Stomach (tissue), 9 donors: ENCODE measurements around the gene MRPS12. TPM values are rescaled to one million over a fixed set of nuclear protein-coding genes. Genes with fewer than 3 reads are reported as not detected.

ENCODE experiments used
- DNase-seq, 2 donors: peaks; one replicate each; pipeline versions ENCODE4 v3.0.0 to v3.0.0-alpha.2; 2013 to 2019
- H3K27ac ChIP-seq, 5 donors: fragments of 200-600 bp in 4 of 5; sonication (generic) in 4 of 5; one replicate each; pipeline ENCODE4 v1.5.1; 2013 to 2019; ENCODE audit warnings: mild to moderate bottlenecking in 1 of 5, moderate library complexity in 1 of 5
- H3K27me3 ChIP-seq, 3 donors: fragments of 200-600 bp; sonication (generic); one replicate each; pipeline ENCODE4 v1.5.1; 2017 to 2019; ENCODE audit warnings: mixed run types in 1 of 3
- H3K36me3 ChIP-seq, 4 donors: fragments of 200-600 bp; sonication (generic); 1 replicate in 3 of 4; 2 replicates in 1 of 4; pipeline ENCODE4 v1.5.1; 2016 to 2019
- H3K4me1 ChIP-seq, 4 donors: fragments of 200-600 bp; sonication (generic); one replicate each; pipeline ENCODE4 v1.5.1; 2016 to 2019
- H3K4me3 ChIP-seq, 4 donors: fragments of 200-600 bp; sonication (generic) in 3 of 4; one replicate each; pipeline ENCODE4 v1.5.1; 2016 to 2019; ENCODE audit warnings: mild to moderate bottlenecking in 1 of 4
- H3K9me3 ChIP-seq, 4 donors: fragments of 200-600 bp; sonication (generic); one replicate each; pipeline ENCODE4 v1.5.1; 2016 to 2019
- EP300 ChIP-seq: sonication (generic); formaldehyde crosslinking; IDR thresholded peaks from one replicate; pipeline ENCODE4 v1.6.1; 2017; ENCODE audit warnings: antibody characterized with exemption
- POLR2A ChIP-seq, 4 donors: fragments of 450-650 bp; IDR thresholded peaks; one replicate each; pipeline ENCODE4 v1.6.1; 2016; ENCODE audit warnings: antibody characterized with exemption in 4 of 4, control low read depth in 2 of 4, mild to moderate bottlenecking in 1 of 4, moderate library complexity in 1 of 4
- POLR2AphosphoS5 ChIP-seq, 3 donors: sonication (generic); formaldehyde crosslinking; IDR thresholded peaks; one replicate each; pipeline ENCODE4 v1.6.1; 2016; ENCODE audit warnings: antibody characterized with exemption in 3 of 3
- WGBS, 5 donors: extraction: QIAGEN DNeasy Blood & Tissue Kit in 3 of 5; methylation state at CpG; one replicate each; pipeline versions ENCODE4 v1.1.5 to v1.1.7; 2013 to 2018; 5-methylcytosine and 5-hydroxymethylcytosine counted together
- intact Hi-C: fragments of 100-400 bp; cut with DNase I; formaldehyde crosslinking; loops from one replicate; pipeline ENCODE4 v1.15.1; 2023; ENCODE audit warnings: low total_unique reads
- polyA plus RNA-seq, 3 donors: library from polyadenylated mRNA; stranded (reverse); fragments of 200-250 nt; gene quantifications; one replicate each; pipeline ENCODE4 v1.2.3, GENCODE V29; 2013
- total RNA-seq, 5 donors: library from RNA; depleted of rRNA; stranded (reverse); fragments of >200 nt; gene quantifications; one replicate each; pipeline versions ENCODE4 v1.1.0 to v1.2.3, GENCODE V29; 2014 to 2016
- TF ChIP-seq, protein P1 (sequence below), 7 experiments: fragments of 450-650 bp in 4 of 7; fragments of 200-600 bp in 3 of 7; sonication (generic) in 3 of 7; IDR thresholded peaks; one replicate each; pipeline ENCODE4 v1.5.1; 2016 to 2019; ENCODE audit warnings: antibody characterized with exemption in 7 of 7, control low read depth in 2 of 7, mild to moderate bottlenecking in 1 of 7
- donor health status: healthy with polysubstance abuse.
- donor health status: Bipolar disorder and iron deficiency.
- donor health status: healthy.

Gene MRPS12
- total and polyA plus RNA-seq, 8 donors = 3.8 to 73.1 (median 34.6) TPM

DNA sequence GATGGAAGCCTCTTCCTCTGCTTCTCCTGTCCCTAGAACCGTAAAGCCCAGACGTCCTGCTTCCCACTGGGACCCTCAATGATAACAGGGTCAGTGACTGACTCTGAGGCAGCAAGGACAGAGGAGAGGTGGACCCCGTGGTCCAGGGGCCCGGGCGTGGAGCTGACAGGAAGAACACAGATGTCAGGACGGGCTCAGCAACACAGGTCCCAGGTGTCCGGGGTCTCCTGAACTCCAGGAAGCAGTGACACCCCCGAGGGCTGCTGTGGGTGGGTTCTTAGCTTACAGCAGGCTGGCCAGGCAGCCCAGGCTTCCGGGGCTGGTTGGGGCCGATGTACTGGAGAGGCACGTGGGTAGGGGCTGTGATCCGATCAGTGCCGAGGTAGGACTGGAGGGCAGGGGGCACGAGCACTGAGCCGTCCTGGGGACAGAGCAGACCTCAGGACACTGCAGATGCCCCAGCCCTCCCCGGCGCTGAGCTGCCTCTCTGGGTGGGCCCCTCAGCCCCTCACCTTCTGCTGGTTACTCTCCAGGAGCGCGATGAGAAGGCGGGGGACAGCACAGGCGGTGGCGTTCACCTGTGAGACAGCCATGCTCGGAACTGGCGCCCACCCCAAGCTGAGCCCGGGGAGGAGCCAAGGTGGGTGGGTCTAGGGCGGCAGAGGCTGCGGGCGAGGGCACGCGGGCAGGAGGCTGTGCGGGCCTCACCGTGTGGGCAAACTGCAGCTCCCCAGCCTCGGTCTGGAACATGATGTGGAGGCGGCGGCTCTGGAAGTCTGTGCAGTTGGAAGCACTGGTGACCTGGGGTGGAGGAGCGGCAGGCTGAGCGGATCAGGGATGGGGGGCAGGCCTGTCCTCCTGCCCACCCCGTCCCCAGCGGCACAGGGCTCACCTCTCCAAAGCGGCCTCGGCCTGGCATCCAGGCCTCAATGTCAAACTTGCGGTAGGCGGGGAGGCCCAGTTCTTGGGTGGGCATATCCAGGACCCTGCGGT, 15.1 kb upstream of the MRPS12 start:
- intact Hi-C loops = no loop called here
- peaks cover 0 to 23% (median 13%) of the 10 kb centered on the region in 4 donors for H3K36me3 ChIP-seq
- WGBS, 5 donors = 90 to 95% (median 93%) methylated on average over 37 to 44 of the region's 44 CpGs
- no peak overlapping the region for H3K27ac ChIP-seq
- no peak overlapping the region for H3K4me3 ChIP-seq
- no peak for DNase-seq
- peaks cover 0 to 18% (median 12%) of the 10 kb centered on the region in 3 donors for H3K27me3 ChIP-seq
- TF ChIP-seq POLR2A (IDR thresholded peaks at IDR 0.05) (no peak), POLR2AphosphoS5 (IDR thresholded peaks at IDR 0.05) (no peak), EP300 (no peak)
- TF ChIP-seq, protein P1, sequence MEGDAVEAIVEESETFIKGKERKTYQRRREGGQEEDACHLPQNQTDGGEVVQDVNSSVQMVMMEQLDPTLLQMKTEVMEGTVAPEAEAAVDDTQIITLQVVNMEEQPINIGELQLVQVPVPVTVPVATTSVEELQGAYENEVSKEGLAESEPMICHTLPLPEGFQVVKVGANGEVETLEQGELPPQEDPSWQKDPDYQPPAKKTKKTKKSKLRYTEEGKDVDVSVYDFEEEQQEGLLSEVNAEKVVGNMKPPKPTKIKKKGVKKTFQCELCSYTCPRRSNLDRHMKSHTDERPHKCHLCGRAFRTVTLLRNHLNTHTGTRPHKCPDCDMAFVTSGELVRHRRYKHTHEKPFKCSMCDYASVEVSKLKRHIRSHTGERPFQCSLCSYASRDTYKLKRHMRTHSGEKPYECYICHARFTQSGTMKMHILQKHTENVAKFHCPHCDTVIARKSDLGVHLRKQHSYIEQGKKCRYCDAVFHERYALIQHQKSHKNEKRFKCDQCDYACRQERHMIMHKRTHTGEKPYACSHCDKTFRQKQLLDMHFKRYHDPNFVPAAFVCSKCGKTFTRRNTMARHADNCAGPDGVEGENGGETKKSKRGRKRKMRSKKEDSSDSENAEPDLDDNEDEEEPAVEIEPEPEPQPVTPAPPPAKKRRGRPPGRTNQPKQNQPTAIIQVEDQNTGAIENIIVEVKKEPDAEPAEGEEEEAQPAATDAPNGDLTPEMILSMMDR (IDR thresholded peaks at IDR 0.05) = no peak
- peaks cover 0 to 6% (median 0%) of the 10 kb centered on the region in 4 donors for H3K4me1 ChIP-seq
- H3K9me3 ChIP-seq = no peaks in the 10 kb centered on the region

- Histone ChIP-seq H3K4me1 (no peaks in the 10 kb centered on the region), H3K36me3 (peaks cover 3 to 38% (median 28%) of the 10 kb centered on the region in 4 donors), H3K27me3 (peaks cover 0 to under 1% (median 0%) of the 10 kb centered on the region in 3 donors), H3K27ac (no peak overlapping the region), H3K9me3 (no peaks in the 10 kb centered on the region), H3K4me3 (no peak overlapping the region)
- no peak for DNase-seq
- intact Hi-C loops = no loop called here
- 73 to 94% (median 88%) methylated on average over 9 of the region's 9 CpGs for WGBS, 5 donors
- TF ChIP-seq, protein P1 (IDR thresholded peaks at IDR 0.05) = no peak
- no peak for TF ChIP-seq EP300
- TF ChIP-seq POLR2AphosphoS5 (IDR thresholded peaks at IDR 0.05) = no peak
- TF ChIP-seq POLR2A (IDR thresholded peaks at IDR 0.05) = no peak
These were observed 13.2 kb upstream of the MRPS12 start for GRCh38 chr19:38917516-38917915.

GRCh38 chr19:38917921-38918491, 12.7 kb upstream of the MRPS12 start:
- Histone ChIP-seq H3K4me1 (no peaks in the 10 kb centered on the region), H3K27ac (no peak overlapping the region), H3K4me3 (no peak overlapping the region), H3K27me3 (no peaks in the 10 kb centered on the region), H3K9me3 (no peaks in the 10 kb centered on the region), H3K36me3 (peaks cover 3 to 40% (median 29%) of the 10 kb centered on the region in 4 donors)
- no peak for DNase-seq
- intact Hi-C loops = no loop called here
- WGBS, 5 donors = 64 to 77% (median 71%) methylated on average over 10 to 13 of the region's 13 CpGs
- TF ChIP-seq POLR2AphosphoS5 (IDR thresholded peaks at IDR 0.05) = no peak
- no peak for TF ChIP-seq POLR2A (IDR thresholded peaks at IDR 0.05)
- TF ChIP-seq, protein P1 (IDR thresholded peaks at IDR 0.05) = no peak
- TF ChIP-seq EP300 = no peak

DNA sequence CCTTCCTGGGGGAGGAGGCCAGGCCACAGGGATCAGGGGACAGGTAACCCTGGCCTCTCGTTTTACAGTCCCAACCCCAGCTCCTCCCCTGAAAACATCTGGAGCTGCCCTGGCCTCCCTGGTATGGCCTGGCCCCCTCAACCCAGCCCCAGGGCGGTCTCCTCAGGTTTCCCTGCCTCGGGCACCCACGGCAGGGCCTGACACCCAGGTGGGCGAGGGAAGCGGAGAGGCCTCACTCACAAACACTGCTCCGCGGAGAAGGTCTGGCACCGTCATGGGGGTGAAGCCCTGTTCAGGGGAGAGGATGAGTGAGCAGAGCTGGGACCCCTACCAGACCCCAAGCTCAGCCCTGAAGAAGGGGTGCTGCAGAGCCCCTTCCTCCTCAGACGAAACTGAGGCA, 12.2 kb upstream of the MRPS12 start:
- Histone ChIP-seq H3K4me1 (no peaks in the 10 kb centered on the region), H3K27me3 (no peaks in the 10 kb centered on the region), H3K36me3 (peaks cover 3 to 41% (median 29%) of the 10 kb centered on the region in 4 donors), H3K27ac (no peak overlapping the region), H3K9me3 (no peaks in the 10 kb centered on the region), H3K4me3 (no peak overlapping the region)
- intact Hi-C loops = no loop called here
- no peak for DNase-seq
- 88 to 92% (median 91%) methylated on average over 5 to 10 of the region's 10 CpGs for WGBS, 5 donors
- TF ChIP-seq, protein P1 (IDR thresholded peaks at IDR 0.05) = no peak
- no peak for TF ChIP-seq EP300
- TF ChIP-seq POLR2A (IDR thresholded peaks at IDR 0.05) = no peak
- TF ChIP-seq POLR2AphosphoS5 (IDR thresholded peaks at IDR 0.05) = no peak
